ENCODE measurements around the gene KIAA0825. TPM values are rescaled to one million over a fixed set of nuclear protein-coding genes. Genes with fewer than 3 reads are reported as not detected.

KIAA0825 gene
- total and polyA plus RNA-seq, 2 donors = 0.87 to 3.1 TPM

- DNase-seq (ENCODE audit: low read depth in 6 of 9, low spot score in 9 of 9) = no peak
- Histone ChIP-seq H3K27ac (ENCODE audit: low read depth in 1 of 2, low read length in 1 of 2) (no peak overlapping the region), H3K36me3 (ENCODE audit: control insufficient read depth in 2 of 2, insufficient read depth in 2 of 2, low read length in 1 of 2) (no peaks in the 10 kb centered on the region), H3K4me3 (ENCODE audit: low read length in 2 of 2) (no peak overlapping the region), H3K4me1 (ENCODE audit: control insufficient read depth in 2 of 2, insufficient read depth in 2 of 2, low read length in 2 of 2) (no peaks in the 10 kb centered on the region), H3K27me3 (ENCODE audit: control insufficient read depth in 2 of 2, insufficient read depth in 1 of 2, low read length in 1 of 2) (no peaks in the 10 kb centered on the region), H3K9me3 (ENCODE audit: control insufficient read depth in 2 of 2, insufficient read depth in 1 of 2, low read length in 1 of 2) (no peaks in the 10 kb centered on the region)
- 93% methylated on average over 3 of the region's 3 CpGs for WGBS
Observed at GRCh38 chr5:94388773-94389514, 229.5 kb downstream of the KIAA0825 start.

GRCh38 chr5:94385767-94386166, 232.6 kb downstream of the KIAA0825 start:
- 98% methylated on average over 1 of the region's 1 CpG for WGBS
- Histone ChIP-seq H3K9me3 (ENCODE audit: control insufficient read depth in 2 of 2, insufficient read depth in 1 of 2, low read length in 1 of 2) (no peaks in the 10 kb centered on the region), H3K36me3 (ENCODE audit: control insufficient read depth in 2 of 2, insufficient read depth in 2 of 2, low read length in 1 of 2) (no peaks in the 10 kb centered on the region), H3K4me3 (ENCODE audit: low read length in 2 of 2) (no peak overlapping the region), H3K27ac (ENCODE audit: low read depth in 1 of 2, low read length in 1 of 2) (no peak overlapping the region), H3K27me3 (ENCODE audit: control insufficient read depth in 2 of 2, insufficient read depth in 1 of 2, low read length in 1 of 2) (no peaks in the 10 kb centered on the region), H3K4me1 (ENCODE audit: control insufficient read depth in 2 of 2, insufficient read depth in 2 of 2, low read length in 2 of 2) (no peaks in the 10 kb centered on the region)
- no peak for DNase-seq (ENCODE audit: low read depth in 6 of 9, low spot score in 9 of 9)

- no peaks in the 10 kb centered on the region for H3K36me3 ChIP-seq (ENCODE audit: control insufficient read depth in 2 of 2, insufficient read depth in 2 of 2, low read length in 1 of 2)
- H3K27ac ChIP-seq (ENCODE audit: low read depth in 1 of 2, low read length in 1 of 2) = no peak overlapping the region
- DNase-seq (ENCODE audit: low read depth in 6 of 9, low spot score in 9 of 9) = no peak
- H3K9me3 ChIP-seq (ENCODE audit: control insufficient read depth in 2 of 2, insufficient read depth in 1 of 2, low read length in 1 of 2) = no peaks in the 10 kb centered on the region
- H3K4me3 ChIP-seq (ENCODE audit: low read length in 2 of 2) = no peak overlapping the region
- H3K27me3 ChIP-seq (ENCODE audit: control insufficient read depth in 2 of 2, insufficient read depth in 1 of 2, low read length in 1 of 2) = no peaks in the 10 kb centered on the region
- H3K4me1 ChIP-seq (ENCODE audit: control insufficient read depth in 2 of 2, insufficient read depth in 2 of 2, low read length in 2 of 2) = no peaks in the 10 kb centered on the region
- 98% methylated on average over 1 of the region's 1 CpG for WGBS
Observed at GRCh38 chr5:94378062-94378461, 240.3 kb downstream of the KIAA0825 start.

GRCh38 chr5:94376672-94377345, 241.6 kb downstream of the KIAA0825 start:
- Histone ChIP-seq H3K27ac (ENCODE audit: low read depth in 1 of 2, low read length in 1 of 2) (no peak overlapping the region), H3K4me1 (ENCODE audit: control insufficient read depth in 2 of 2, insufficient read depth in 2 of 2, low read length in 2 of 2) (no peaks in the 10 kb centered on the region), H3K9me3 (ENCODE audit: control insufficient read depth in 2 of 2, insufficient read depth in 1 of 2, low read length in 1 of 2) (no peaks in the 10 kb centered on the region), H3K36me3 (ENCODE audit: control insufficient read depth in 2 of 2, insufficient read depth in 2 of 2, low read length in 1 of 2) (no peaks in the 10 kb centered on the region), H3K27me3 (ENCODE audit: control insufficient read depth in 2 of 2, insufficient read depth in 1 of 2, low read length in 1 of 2) (no peaks in the 10 kb centered on the region), H3K4me3 (ENCODE audit: low read length in 2 of 2) (no peak overlapping the region)
- no peak for DNase-seq (ENCODE audit: low read depth in 6 of 9, low spot score in 9 of 9)
- WGBS = 86% methylated on average over 4 of the region's 4 CpGs

GRCh38 chr5:94375801-94376200, 242.6 kb downstream of the KIAA0825 start:
- DNase-seq (ENCODE audit: low read depth in 6 of 9, low spot score in 9 of 9) = no peak
- no peaks in the 10 kb centered on the region for H3K4me1 ChIP-seq (ENCODE audit: control insufficient read depth in 2 of 2, insufficient read depth in 2 of 2, low read length in 2 of 2)
- H3K9me3 ChIP-seq (ENCODE audit: control insufficient read depth in 2 of 2, insufficient read depth in 1 of 2, low read length in 1 of 2) = no peaks in the 10 kb centered on the region
- H3K4me3 ChIP-seq (ENCODE audit: low read length in 2 of 2) = no peak overlapping the region
- 95% methylated on average over 2 of the region's 2 CpGs for WGBS
- H3K27me3 ChIP-seq (ENCODE audit: control insufficient read depth in 2 of 2, insufficient read depth in 1 of 2, low read length in 1 of 2) = no peaks in the 10 kb centered on the region
- H3K27ac ChIP-seq (ENCODE audit: low read depth in 1 of 2, low read length in 1 of 2) = no peak overlapping the region
- no peaks in the 10 kb centered on the region for H3K36me3 ChIP-seq (ENCODE audit: control insufficient read depth in 2 of 2, insufficient read depth in 2 of 2, low read length in 1 of 2)

- Histone ChIP-seq H3K36me3 (ENCODE audit: control insufficient read depth in 2 of 2, insufficient read depth in 2 of 2, low read length in 1 of 2) (no peaks in the 10 kb centered on the region), H3K9me3 (ENCODE audit: control insufficient read depth in 2 of 2, insufficient read depth in 1 of 2, low read length in 1 of 2) (no peaks in the 10 kb centered on the region), H3K27me3 (ENCODE audit: control insufficient read depth in 2 of 2, insufficient read depth in 1 of 2, low read length in 1 of 2) (no peaks in the 10 kb centered on the region), H3K4me1 (ENCODE audit: control insufficient read depth in 2 of 2, insufficient read depth in 2 of 2, low read length in 2 of 2) (no peaks in the 10 kb centered on the region), H3K4me3 (ENCODE audit: low read length in 2 of 2) (no peak overlapping the region), H3K27ac (ENCODE audit: low read depth in 1 of 2, low read length in 1 of 2) (no peak overlapping the region)
- DNase-seq (ENCODE audit: low read depth in 6 of 9, low spot score in 9 of 9) = no peak
Observed at GRCh38 chr5:94374336-94374735, 244.1 kb downstream of the KIAA0825 start.

GRCh38 chr5:94367900-94368299, 250.5 kb downstream of the KIAA0825 start:
- no peak for DNase-seq (ENCODE audit: low read depth in 6 of 9, low spot score in 9 of 9)
- Histone ChIP-seq H3K36me3 (ENCODE audit: control insufficient read depth in 2 of 2, insufficient read depth in 2 of 2, low read length in 1 of 2) (no peaks in the 10 kb centered on the region), H3K27me3 (ENCODE audit: control insufficient read depth in 2 of 2, insufficient read depth in 1 of 2, low read length in 1 of 2) (no peaks in the 10 kb centered on the region), H3K4me3 (ENCODE audit: low read length in 2 of 2) (no peak overlapping the region), H3K27ac (ENCODE audit: low read depth in 1 of 2, low read length in 1 of 2) (no peak overlapping the region), H3K4me1 (ENCODE audit: control insufficient read depth in 2 of 2, insufficient read depth in 2 of 2, low read length in 2 of 2) (no peaks in the 10 kb centered on the region), H3K9me3 (ENCODE audit: control insufficient read depth in 2 of 2, insufficient read depth in 1 of 2, low read length in 1 of 2) (no peaks in the 10 kb centered on the region)
- over 99% methylated on average over 2 of the region's 2 CpGs for WGBS

GRCh38 chr5:94366811-94367210, 251.6 kb downstream of the KIAA0825 start:
- no peak for DNase-seq (ENCODE audit: low read depth in 6 of 9, low spot score in 9 of 9)

GRCh38 chr5:94362857-94363256, 255.5 kb downstream of the KIAA0825 start:
- Histone ChIP-seq H3K27me3 (ENCODE audit: control insufficient read depth in 2 of 2, insufficient read depth in 1 of 2, low read length in 1 of 2) (no peaks in the 10 kb centered on the region), H3K27ac (ENCODE audit: low read depth in 1 of 2, low read length in 1 of 2) (no peak overlapping the region), H3K36me3 (ENCODE audit: control insufficient read depth in 2 of 2, insufficient read depth in 2 of 2, low read length in 1 of 2) (no peaks in the 10 kb centered on the region), H3K9me3 (ENCODE audit: control insufficient read depth in 2 of 2, insufficient read depth in 1 of 2, low read length in 1 of 2) (no peaks in the 10 kb centered on the region), H3K4me1 (ENCODE audit: control insufficient read depth in 2 of 2, insufficient read depth in 2 of 2, low read length in 2 of 2) (no peaks in the 10 kb centered on the region), H3K4me3 (ENCODE audit: low read length in 2 of 2) (no peak overlapping the region)
- no peak for DNase-seq (ENCODE audit: low read depth in 6 of 9, low spot score in 9 of 9)
- 99% methylated on average over 1 of the region's 1 CpG for WGBS

More at GRCh38 chr5:94366811-94367210, 251.6 kb downstream of the KIAA0825 start:
- no peak overlapping the region for H3K4me3 ChIP-seq (ENCODE audit: low read length in 2 of 2)
- H3K4me1 ChIP-seq (ENCODE audit: control insufficient read depth in 2 of 2, insufficient read depth in 2 of 2, low read length in 2 of 2) = no peaks in the 10 kb centered on the region
- 95% methylated on average over 4 of the region's 4 CpGs for WGBS
- H3K9me3 ChIP-seq (ENCODE audit: control insufficient read depth in 2 of 2, insufficient read depth in 1 of 2, low read length in 1 of 2) = no peaks in the 10 kb centered on the region
- no peaks in the 10 kb centered on the region for H3K36me3 ChIP-seq (ENCODE audit: control insufficient read depth in 2 of 2, insufficient read depth in 2 of 2, low read length in 1 of 2)
- no peak overlapping the region for H3K27ac ChIP-seq (ENCODE audit: low read depth in 1 of 2, low read length in 1 of 2)
- H3K27me3 ChIP-seq (ENCODE audit: control insufficient read depth in 2 of 2, insufficient read depth in 1 of 2, low read length in 1 of 2) = no peaks in the 10 kb centered on the region

All from thymus (tissue), 11 donors.